H9 (cell line): Measurements from ENCODE around the gene SORBS1. TPM values are rescaled to one million over a fixed set of nuclear protein-coding genes. Genes with fewer than 3 reads are reported as not detected.

Source experiments
- DNase-seq: peaks from one replicate; pipeline ENCODE4 v3.0.0-alpha.2; 2017
- H2AFZ ChIP-seq: one replicate; pipeline ENCODE4 v1.6.1; 2013; ENCODE audit warnings: mild to moderate bottlenecking, low read length, control low read depth, moderate library complexity
- H2AK5ac ChIP-seq: 2 replicates; pipeline ENCODE4 v1.6.1; 2013; ENCODE audit warnings: low read length, control low read depth, mixed read lengths; ENCODE audit not compliant: insufficient read length
- H2BK120ac ChIP-seq: one replicate; pipeline ENCODE4 v1.6.1; 2013; ENCODE audit warnings: low read depth, mild to moderate bottlenecking, low read length, control low read depth, inconsistent platforms; ENCODE audit not compliant: poor library complexity, severe bottlenecking
- H2BK12ac ChIP-seq: 2 replicates; pipeline ENCODE4 v1.6.1; 2013; ENCODE audit warnings: low read length, control low read depth, mixed read lengths, low read depth; ENCODE audit not compliant: insufficient read length
- H2BK15ac ChIP-seq: 2 replicates; pipeline ENCODE4 v1.6.1; 2013; ENCODE audit warnings: low read depth, low read length, control low read depth
- H2BK20ac ChIP-seq: one replicate; pipeline ENCODE4 v1.6.1; 2013; ENCODE audit warnings: low read depth, mild to moderate bottlenecking, low read length, control low read depth, inconsistent platforms; ENCODE audit not compliant: poor library complexity, severe bottlenecking
- H2BK5ac ChIP-seq: 2 replicates; pipeline ENCODE4 v1.6.1; 2013; ENCODE audit warnings: low read length, control low read depth, mixed read lengths; ENCODE audit not compliant: insufficient read length
- H3K14ac ChIP-seq: 2 replicates; pipeline ENCODE4 v1.6.1; 2013; ENCODE audit warnings: low read length, control low read depth; ENCODE audit not compliant: insufficient read depth
- H3K18ac ChIP-seq: 2 replicates; pipeline ENCODE4 v1.6.1; 2013; ENCODE audit warnings: low read depth, mild to moderate bottlenecking, mixed read lengths, low read length, control low read depth; ENCODE audit not compliant: insufficient read length
- H3K23ac ChIP-seq: 2 replicates; pipeline ENCODE4 v1.6.1; 2013; ENCODE audit warnings: low read length, control low read depth, mixed read lengths, low read depth; ENCODE audit not compliant: insufficient read length
- H3K23me2 ChIP-seq: 2 replicates; pipeline ENCODE4 v1.6.1; 2013; ENCODE audit warnings: low read depth, mild to moderate bottlenecking, mixed read lengths, low read length, control low read depth; ENCODE audit not compliant: insufficient read length, poor library complexity, severe bottlenecking
- H3K27ac ChIP-seq: 2 replicates; pipeline ENCODE4 v1.5.1; 2013; ENCODE audit warnings: low read length, control low read depth, mixed read lengths, low read depth; ENCODE audit not compliant: insufficient read length
- H3K27me3 ChIP-seq: 2 replicates; pipeline ENCODE4 v1.6.1; 2013; ENCODE audit warnings: low read length, control low read depth, inconsistent platforms; ENCODE audit not compliant: insufficient read depth
- H3K4ac ChIP-seq: 2 replicates; pipeline ENCODE4 v1.6.1; 2013; ENCODE audit warnings: low read depth, mild to moderate bottlenecking, control low read depth, inconsistent platforms, low read length, moderate library complexity
- H3K4me1 ChIP-seq: 2 replicates; pipeline ENCODE4 v1.6.1; 2013; ENCODE audit warnings: low read length, control low read depth, inconsistent platforms; ENCODE audit not compliant: insufficient read depth
- H3K4me2 ChIP-seq: 2 replicates; pipeline ENCODE4 v1.6.1; 2013; ENCODE audit warnings: low read length, control low read depth, mixed read lengths; ENCODE audit not compliant: insufficient read length, insufficient read depth
- H3K56ac ChIP-seq: 2 replicates; pipeline ENCODE4 v1.6.1; 2013; ENCODE audit warnings: low read depth, mild to moderate bottlenecking, mixed read lengths, low read length, control low read depth; ENCODE audit not compliant: insufficient read length
- H3K79me1 ChIP-seq: 2 replicates; pipeline ENCODE4 v1.6.1; 2013; ENCODE audit warnings: low read depth, mild to moderate bottlenecking, moderate library complexity, low read length, control low read depth, inconsistent platforms; ENCODE audit not compliant: insufficient read depth, poor library complexity, severe bottlenecking
- H3K79me2 ChIP-seq: 2 replicates; pipeline ENCODE4 v1.6.1; 2013; ENCODE audit warnings: low read length, control low read depth, inconsistent platforms; ENCODE audit not compliant: insufficient read depth
- H3K9ac ChIP-seq: 2 replicates; pipeline ENCODE4 v1.6.1; 2013; ENCODE audit warnings: low read length, control low read depth, mixed read lengths; ENCODE audit not compliant: insufficient read length; ENCODE audit errors: extremely low read depth
- H3K9me3 ChIP-seq: one replicate; pipeline ENCODE4 v1.6.1; 2013; ENCODE audit warnings: low read depth, low read length, inconsistent platforms; ENCODE audit not compliant: control insufficient read depth
- H3T11ph ChIP-seq: one replicate; pipeline ENCODE4 v1.6.1; 2013; ENCODE audit warnings: mild to moderate bottlenecking, low read length, control low read depth, inconsistent platforms
- H4K20me1 ChIP-seq: one replicate; pipeline ENCODE4 v1.6.1; 2013; ENCODE audit not compliant: control insufficient read depth, insufficient read length, insufficient read depth
- H4K5ac ChIP-seq: 2 replicates; pipeline ENCODE4 v1.6.1; 2013; ENCODE audit warnings: low read depth, mild to moderate bottlenecking, mixed read lengths, low read length, control low read depth; ENCODE audit not compliant: insufficient read length
- H4K8ac ChIP-seq: replicated peaks from 2 replicates; pipeline ENCODE4 v1.6.1; 2013; ENCODE audit warnings: low read length, control low read depth, mixed read lengths, low read depth; ENCODE audit not compliant: insufficient read length
- H4K91ac ChIP-seq: 2 replicates; pipeline ENCODE4 v1.6.1; 2013; ENCODE audit warnings: low read depth, mild to moderate bottlenecking, moderate library complexity, mixed read lengths, low read length, control low read depth; ENCODE audit not compliant: insufficient read length
- H3K27ac Mint-ChIP-seq, 3 experiments: 2 replicates in 2 of 3; 3 replicates in 1 of 3; pipeline ENCODE4 v1.8.0; 2020 to 2021; ENCODE audit warnings: mixed read lengths in 3 of 3, mild to moderate bottlenecking in 1 of 3, moderate library complexity in 1 of 3
- H3K27me3 Mint-ChIP-seq: 2 replicates; pipeline ENCODE4 v1.8.0; 2021; ENCODE audit warnings: low read depth, mild to moderate bottlenecking, moderate library complexity, mixed read lengths
- H3K36me3 Mint-ChIP-seq, 3 experiments: 2 replicates in 2 of 3; 3 replicates in 1 of 3; pipeline ENCODE4 v1.8.0; 2020 to 2021; ENCODE audit warnings: low read depth in 3 of 3, mixed read lengths in 3 of 3; ENCODE audit not compliant: insufficient read depth in 1 of 3
- H3K4me1 Mint-ChIP-seq, 2 experiments: 2 replicates each; pipeline ENCODE4 v1.8.0; 2020; ENCODE audit warnings: mixed read lengths in 2 of 2
- H3K4me3 Mint-ChIP-seq, 2 experiments: 2 replicates in 1 of 2; 3 replicates in 1 of 2; pipeline ENCODE4 v1.8.0; 2020 to 2021; ENCODE audit warnings: mild to moderate bottlenecking in 2 of 2, mixed read lengths in 2 of 2, moderate library complexity in 1 of 2
- H3K9me3 Mint-ChIP-seq, 2 experiments: 2 replicates in 1 of 2; 3 replicates in 1 of 2; pipeline ENCODE4 v1.8.0; 2020; ENCODE audit warnings: mild to moderate bottlenecking in 2 of 2, mixed read lengths in 2 of 2, moderate library complexity in 1 of 2
- WGBS: extraction: QIAGEN DNeasy Blood & Tissue Kit; methylation state at CpG from one replicate; pipeline ENCODE4 v1.1.7; 2013; ENCODE audit warnings: missing lambda C conversion rate, low lambda C conversion rate, mixed read lengths; ENCODE audit not compliant: insufficient read length; ENCODE audit errors: extremely low coverage; 5-methylcytosine and 5-hydroxymethylcytosine counted together
- total RNA-seq: library from RNA; stranded (reverse); gene quantifications from 2 replicates; pipeline ENCODE4 v1.2.1, GENCODE V29; 2021
- TF ChIP-seq, protein P1 (sequence below): fragments of 200-600 bp; sonication (generic); conservative IDR thresholded peaks from 3 replicates; pipeline ENCODE4 v1.8.0; 2021; ENCODE audit warnings: antibody characterized with exemption, mild to moderate bottlenecking

Gene SORBS1
- total RNA-seq, 1 experiment from 2014 or later, result 24.3 TPM

DNA sequence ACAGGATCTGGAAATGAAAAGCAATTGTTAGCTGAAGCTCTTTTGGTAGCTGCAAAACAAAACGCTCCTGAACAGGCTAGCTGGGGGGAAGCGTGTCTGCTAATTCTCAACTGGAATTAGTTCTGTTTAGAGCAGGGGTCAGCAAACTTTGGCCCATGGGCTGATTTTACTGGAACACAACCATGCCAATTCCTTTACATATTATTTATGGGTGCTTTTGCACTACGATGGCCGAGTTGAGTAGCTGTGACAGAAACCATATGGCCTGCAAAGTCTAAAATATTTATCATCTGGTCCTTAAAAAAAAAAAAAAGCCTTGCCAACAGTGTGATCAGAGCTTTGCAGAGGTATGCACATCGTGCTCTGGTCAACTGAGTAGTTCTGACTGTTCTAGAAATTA, 162.0 kb downstream of the SORBS1 start:
- no peak overlapping the region for H3T11ph ChIP-seq
- H3K4me2 ChIP-seq, result no peak overlapping the region
- DNase-seq, result no peak
- H2BK12ac ChIP-seq, result no peak overlapping the region
- H4K8ac ChIP-seq, result no peak overlapping the region
- H3K4me1 Mint-ChIP-seq, result peaks cover 5 to 8% of the 10 kb centered on the region in 2 experiments; a peak in 1 of 4 replicates
- H3K79me1 ChIP-seq, result no peaks in the 10 kb centered on the region
- H2BK5ac ChIP-seq, result no peak overlapping the region
- no peaks in the 10 kb centered on the region for H3K9me3 Mint-ChIP-seq
- H3K27me3 Mint-ChIP-seq, result no peaks in the 10 kb centered on the region
- H2BK120ac ChIP-seq, result no peak overlapping the region
- no peak overlapping the region for H4K5ac ChIP-seq
- H3K27ac Mint-ChIP-seq, result no peak overlapping the region
- no CpG with 5 or more reads among the region's 5 CpGs for WGBS
- no peak overlapping the region for H3K56ac ChIP-seq
- no peaks in the 10 kb centered on the region for H3K79me2 ChIP-seq
- no peak overlapping the region for H2BK15ac ChIP-seq
- H3K18ac ChIP-seq, result no peak overlapping the region
- H3K4ac ChIP-seq, result no peak overlapping the region
- H3K27ac ChIP-seq, result no peak overlapping the region
- no peak overlapping the region for H3K14ac ChIP-seq
- H2BK20ac ChIP-seq, result no peak overlapping the region
- no peaks in the 10 kb centered on the region for H3K23me2 ChIP-seq
- no peaks in the 10 kb centered on the region for H3K9me3 ChIP-seq
- TF ChIP-seq, protein P1, sequence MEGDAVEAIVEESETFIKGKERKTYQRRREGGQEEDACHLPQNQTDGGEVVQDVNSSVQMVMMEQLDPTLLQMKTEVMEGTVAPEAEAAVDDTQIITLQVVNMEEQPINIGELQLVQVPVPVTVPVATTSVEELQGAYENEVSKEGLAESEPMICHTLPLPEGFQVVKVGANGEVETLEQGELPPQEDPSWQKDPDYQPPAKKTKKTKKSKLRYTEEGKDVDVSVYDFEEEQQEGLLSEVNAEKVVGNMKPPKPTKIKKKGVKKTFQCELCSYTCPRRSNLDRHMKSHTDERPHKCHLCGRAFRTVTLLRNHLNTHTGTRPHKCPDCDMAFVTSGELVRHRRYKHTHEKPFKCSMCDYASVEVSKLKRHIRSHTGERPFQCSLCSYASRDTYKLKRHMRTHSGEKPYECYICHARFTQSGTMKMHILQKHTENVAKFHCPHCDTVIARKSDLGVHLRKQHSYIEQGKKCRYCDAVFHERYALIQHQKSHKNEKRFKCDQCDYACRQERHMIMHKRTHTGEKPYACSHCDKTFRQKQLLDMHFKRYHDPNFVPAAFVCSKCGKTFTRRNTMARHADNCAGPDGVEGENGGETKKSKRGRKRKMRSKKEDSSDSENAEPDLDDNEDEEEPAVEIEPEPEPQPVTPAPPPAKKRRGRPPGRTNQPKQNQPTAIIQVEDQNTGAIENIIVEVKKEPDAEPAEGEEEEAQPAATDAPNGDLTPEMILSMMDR, result no peak
- H3K4me1 ChIP-seq, result no peaks in the 10 kb centered on the region
- H4K20me1 ChIP-seq, result no peaks in the 10 kb centered on the region
- H3K23ac ChIP-seq, result no peak overlapping the region
- no peak overlapping the region for H2AK5ac ChIP-seq
- H3K27me3 ChIP-seq, result no peaks in the 10 kb centered on the region
- no peak overlapping the region for H3K9ac ChIP-seq
- H3K4me3 Mint-ChIP-seq, result no peak overlapping the region
- no peak overlapping the region for H2AFZ ChIP-seq
- H4K91ac ChIP-seq, result no peak overlapping the region
- H3K36me3 Mint-ChIP-seq, result peaks cover 5 to 36% (median 36%) of the 10 kb centered on the region in 3 experiments; a peak in 5 of 7 replicates
